Neural progenitor cell (in vitro differentiated cells): ENCODE data around the gene PLAC1. TPM values are rescaled to one million over a fixed set of nuclear protein-coding genes. Genes with fewer than 3 reads are reported as not detected.

Experiments used
- DNase-seq: peaks from one replicate; pipeline ENCODE4 v3.0.0-alpha.2; 2016; ENCODE audit warnings: low spot score
- H2AFZ ChIP-seq: fragments of 200-600 bp; sonication (generic); replicated peaks from 2 replicates; pipeline ENCODE4 v1.6.1; 2016; ENCODE audit warnings: antibody characterized with exemption
- H3F3A ChIP-seq: fragments of 200-600 bp; sonication (generic); 2 replicates; pipeline ENCODE4 v1.6.1; 2016; ENCODE audit warnings: antibody characterized with exemption, low read depth
- H3K27ac ChIP-seq: fragments of 200-600 bp; sonication (generic); 2 replicates; pipeline ENCODE4 v1.5.1; 2016; ENCODE audit warnings: mild to moderate bottlenecking
- H3K27me3 ChIP-seq: fragments of 200-600 bp; sonication (generic); 2 replicates; pipeline ENCODE4 v1.6.1; 2016; ENCODE audit warnings: mild to moderate bottlenecking, moderate library complexity
- H3K36me3 ChIP-seq: fragments of 200-600 bp; sonication (generic); 2 replicates; pipeline ENCODE4 v1.5.1; 2016
- H3K4me1 ChIP-seq: fragments of 200-600 bp; sonication (generic); 2 replicates; pipeline ENCODE4 v1.6.1; 2016; ENCODE audit warnings: mixed run types
- H3K4me2 ChIP-seq: fragments of 200-600 bp; sonication (generic); 2 replicates; pipeline ENCODE4 v1.6.1; 2016
- H3K4me3 ChIP-seq: fragments of 200-600 bp; sonication (generic); 2 replicates; pipeline ENCODE4 v1.5.1; 2016
- H3K79me2 ChIP-seq: fragments of 200-600 bp; sonication (generic); 2 replicates; pipeline ENCODE4 v1.6.1; 2016; ENCODE audit warnings: low read depth
- H3K9ac ChIP-seq: fragments of 200-600 bp; sonication (generic); 2 replicates; pipeline ENCODE4 v1.6.1; 2016
- H3K9me3 ChIP-seq: fragments of 200-600 bp; sonication (generic); 2 replicates; pipeline ENCODE4 v1.5.1; 2016; ENCODE audit warnings: low read depth
- H4K20me1 ChIP-seq: fragments of 200-600 bp; sonication (generic); 2 replicates; pipeline ENCODE4 v1.6.1; 2016; ENCODE audit warnings: low read depth
- H3K27ac Mint-ChIP-seq: 3 replicates; pipeline ENCODE4 v1.8.0; 2021; ENCODE audit warnings: mixed read lengths
- H3K27me3 Mint-ChIP-seq: 2 replicates; pipeline ENCODE4 v1.8.0; 2022; ENCODE audit warnings: low read depth, mild to moderate bottlenecking, inconsistent platforms, moderate library complexity, mixed read lengths; ENCODE audit not compliant: insufficient read depth
- H3K36me3 Mint-ChIP-seq: 3 replicates; pipeline ENCODE4 v1.8.0; 2021; ENCODE audit warnings: mixed read lengths
- H3K4me1 Mint-ChIP-seq: 3 replicates; pipeline ENCODE4 v1.8.0; 2021; ENCODE audit warnings: mixed read lengths
- H3K4me3 Mint-ChIP-seq: 3 replicates; pipeline ENCODE4 v1.8.0; 2021; ENCODE audit warnings: mild to moderate bottlenecking, moderate library complexity, mixed read lengths
- H3K9me3 Mint-ChIP-seq: 3 replicates; pipeline ENCODE4 v1.8.0; 2020; ENCODE audit warnings: mixed read lengths
- CTCF ChIP-seq: fragments of 200-600 bp; sonication (generic); IDR thresholded peaks from 2 replicates; pipeline ENCODE4 v1.5.1; 2017; ENCODE audit warnings: antibody characterized with exemption, mild to moderate bottlenecking
- EZH2 ChIP-seq: fragments of 200-600 bp; sonication (generic); IDR thresholded peaks from 2 replicates; pipeline ENCODE4 v1.6.1; 2017; ENCODE audit warnings: antibody characterized with exemption, mild to moderate bottlenecking, moderate library complexity
- EZH2phosphoT487 ChIP-seq: fragments of 200-600 bp; sonication (generic); IDR thresholded peaks from 2 replicates; pipeline ENCODE4 v1.6.1; 2017; ENCODE audit warnings: antibody characterized with exemption
- total RNA-seq: library from RNA; depleted of rRNA; stranded (reverse); fragments of >200 nt; gene quantifications from 2 replicates; pipeline ENCODE4 v1.2.3, GENCODE V29; 2015; ENCODE audit warnings: low replicate concordance

PLAC1 gene
- total RNA-seq, 1 donor from 2014 or later, result not detected

- no peak for DNase-seq
- Mint-ChIP-seq H3K4me1 (no peaks in the 10 kb centered on the region), H3K27ac (no peak overlapping the region), H3K27me3 (peaks cover 3% of the 10 kb centered on the region), H3K9me3 (no peaks in the 10 kb centered on the region), H3K4me3 (no peak overlapping the region), H3K36me3 (no peaks in the 10 kb centered on the region)
- Histone ChIP-seq H4K20me1 (no peaks in the 10 kb centered on the region), H3K79me2 (no peaks in the 10 kb centered on the region), H3K36me3 (no peaks in the 10 kb centered on the region), H3K9me3 (no peaks in the 10 kb centered on the region), H3K4me2 (no peak overlapping the region), H3K9ac (no peak overlapping the region), H3K4me3 (no peak overlapping the region), H2AFZ (no peak overlapping the region), H3K27ac (no peak overlapping the region), H3K27me3 (no peaks in the 10 kb centered on the region), H3K4me1 (no peaks in the 10 kb centered on the region), H3F3A (no peaks in the 10 kb centered on the region)
- no peak for TF ChIP-seq CTCF
- no peak for TF ChIP-seq EZH2
- no peak for TF ChIP-seq EZH2phosphoT487
Measured at GRCh38 chrX:134682081-134682480, 23.8 kb upstream of the PLAC1 start.

- Histone ChIP-seq H3K36me3 (no peaks in the 10 kb centered on the region), H3F3A (no peaks in the 10 kb centered on the region), H3K4me2 (no peak overlapping the region), H3K9ac (no peak overlapping the region), H3K27ac (no peak overlapping the region), H3K79me2 (no peaks in the 10 kb centered on the region), H3K27me3 (no peaks in the 10 kb centered on the region), H3K4me1 (no peaks in the 10 kb centered on the region), H3K4me3 (no peak overlapping the region), H2AFZ (no peak overlapping the region), H3K9me3 (no peaks in the 10 kb centered on the region), H4K20me1 (no peaks in the 10 kb centered on the region)
- Mint-ChIP-seq H3K4me1 (no peaks in the 10 kb centered on the region), H3K36me3 (no peaks in the 10 kb centered on the region), H3K4me3 (no peak overlapping the region), H3K27ac (no peak overlapping the region), H3K9me3 (no peaks in the 10 kb centered on the region), H3K27me3 (peaks cover 3% of the 10 kb centered on the region)
- no peak for TF ChIP-seq EZH2
- TF ChIP-seq CTCF, result no peak
- TF ChIP-seq EZH2phosphoT487, result no peak
- DNase-seq, result no peak
Measured at GRCh38 chrX:134679644-134680043, 21.4 kb upstream of the PLAC1 start.

- Mint-ChIP-seq H3K27ac (no peak overlapping the region), H3K4me1 (no peaks in the 10 kb centered on the region), H3K27me3 (peaks cover 3% of the 10 kb centered on the region), H3K9me3 (no peaks in the 10 kb centered on the region), H3K4me3 (no peak overlapping the region), H3K36me3 (no peaks in the 10 kb centered on the region)
- Histone ChIP-seq H3K9ac (no peak overlapping the region), H3K4me3 (no peak overlapping the region), H3K79me2 (no peaks in the 10 kb centered on the region), H3K9me3 (no peaks in the 10 kb centered on the region), H3K27ac (no peak overlapping the region), H3K4me2 (no peak overlapping the region), H2AFZ (no peak overlapping the region), H3F3A (no peaks in the 10 kb centered on the region), H3K36me3 (no peaks in the 10 kb centered on the region), H3K4me1 (no peaks in the 10 kb centered on the region), H4K20me1 (no peaks in the 10 kb centered on the region), H3K27me3 (no peaks in the 10 kb centered on the region)
- DNase-seq, result no peak
- TF ChIP-seq EZH2 (no peak), EZH2phosphoT487 (no peak), CTCF (no peak)
Measured at GRCh38 chrX:134679221-134679620, 20.9 kb upstream of the PLAC1 start.

DNA sequence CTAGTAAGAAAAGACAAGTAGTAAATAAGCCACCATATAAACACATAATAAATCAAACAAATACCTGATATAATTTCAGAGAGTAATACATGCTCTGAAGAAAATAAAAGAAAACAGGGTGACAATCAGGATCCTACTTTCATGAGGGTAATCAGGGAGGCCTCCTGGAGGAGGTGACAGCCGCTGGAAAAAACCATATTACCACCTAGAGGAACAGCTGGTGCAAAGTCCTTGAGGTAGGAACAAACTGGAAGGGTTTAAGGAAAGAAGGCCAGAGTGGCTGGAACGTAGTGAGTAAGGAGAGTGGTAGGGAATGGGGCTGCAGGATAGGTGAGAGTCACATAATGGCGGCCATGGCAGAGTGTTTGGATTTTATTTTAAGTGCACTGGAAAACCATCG, 19.1 kb upstream of the PLAC1 start:
- Histone ChIP-seq H3K9ac (no peak overlapping the region), H3K4me1 (no peaks in the 10 kb centered on the region), H3K27ac (no peak overlapping the region), H3K4me2 (no peak overlapping the region), H3K27me3 (no peaks in the 10 kb centered on the region), H4K20me1 (no peaks in the 10 kb centered on the region), H3K4me3 (no peak overlapping the region), H3F3A (no peaks in the 10 kb centered on the region), H3K9me3 (no peaks in the 10 kb centered on the region), H3K79me2 (no peaks in the 10 kb centered on the region), H2AFZ (no peak overlapping the region), H3K36me3 (no peaks in the 10 kb centered on the region)
- no peak overlapping the region for H3K27ac Mint-ChIP-seq
- no peaks in the 10 kb centered on the region for H3K4me1 Mint-ChIP-seq
- no peak for DNase-seq
- H3K4me3 Mint-ChIP-seq, result no peak overlapping the region
- peaks cover 3% of the 10 kb centered on the region for H3K27me3 Mint-ChIP-seq
- H3K36me3 Mint-ChIP-seq, result no peaks in the 10 kb centered on the region
- TF ChIP-seq EZH2phosphoT487 (no peak), CTCF (no peak), EZH2 (no peak)
- H3K9me3 Mint-ChIP-seq, result no peaks in the 10 kb centered on the region
